Ovary (tissue), 9 donors: Measurements from ENCODE around the gene WNT7B. TPM values are rescaled to one million over a fixed set of nuclear protein-coding genes. Genes with fewer than 3 reads are reported as not detected.

Source experiments
- DNase-seq, 5 donors: peaks; one replicate each; pipeline ENCODE4 v3.0.0-alpha.2; 2019 to 2020
- H3K27ac ChIP-seq, 2 donors: fragments of 200-600 bp; one replicate each; pipeline versions ENCODE4 v1.5.1 to v1.8.0; 2019 to 2022
- H3K27me3 ChIP-seq: fragments of 200-600 bp; one replicate; pipeline ENCODE4 v1.8.0; 2022
- H3K36me3 ChIP-seq: fragments of 200-600 bp; sonication (generic); one replicate; pipeline ENCODE4 v1.5.1; 2019
- H3K4me1 ChIP-seq: one replicate; pipeline ENCODE4 v1.8.1; 2013; ENCODE audit warnings: mild to moderate bottlenecking, moderate library complexity; ENCODE audit not compliant: insufficient read depth
- H3K4me3 ChIP-seq: fragments of 200-600 bp; sonication (generic); one replicate; pipeline ENCODE4 v1.5.1; 2017
- H3K9me3 ChIP-seq, 2 donors: fragments of 200-600 bp in 1 of 2; sonication (generic) in 1 of 2; one replicate each; pipeline versions ENCODE4 v1.5.1 to v1.8.1; 2013 to 2019; ENCODE audit warnings: mild to moderate bottlenecking in 1 of 2, moderate library complexity in 1 of 2
- EP300 ChIP-seq: sonication (generic); formaldehyde crosslinking; IDR thresholded peaks from one replicate; pipeline ENCODE4 v1.6.1; 2017; ENCODE audit warnings: antibody characterized with exemption
- POLR2A ChIP-seq: fragments of 450-650 bp; IDR thresholded peaks from one replicate; pipeline ENCODE4 v1.6.1; 2017; ENCODE audit warnings: antibody characterized with exemption, mild to moderate bottlenecking, moderate library complexity
- WGBS, 3 donors: extraction: QIAGEN DNeasy Blood & Tissue Kit in 1 of 3; methylation state at CpG; one replicate each; pipeline versions ENCODE4 v1.1.5 to v1.1.7; 2013 to 2017; 5-methylcytosine and 5-hydroxymethylcytosine counted together
- intact Hi-C, 4 donors: fragments of 100-400 bp; cut with DNase I; formaldehyde crosslinking; loops; one replicate each; pipeline versions ENCODE4 v1.11.0 to v1.15.1; 2022 to 2023
- polyA plus RNA-seq, 2 donors: library from polyadenylated mRNA; stranded (reverse); fragments of 200-250 nt in 1 of 2; fragments of 350-450 nt in 1 of 2; fragmentation: Illumina TruSeq in 1 of 2; extraction: RNeasy Lipid Tissue Mini Kit (QIAGEN cat#74804) in 1 of 2; gene quantifications; one replicate each; pipeline ENCODE4 v1.2.3, GENCODE V29; 2013 to 2014
- total RNA-seq, 7 donors: library from RNA; depleted of rRNA in 2 of 7; stranded (reverse); fragments of >200 nt in 2 of 7; fragmentation: NEBNext Ultra II Directional in 3 of 7; extraction: Animal tissue kit (Norgen Biotek cat#: 25700) in 3 of 7; gene quantifications; one replicate each; pipeline versions ENCODE4 v1.1.0 to v1.2.4, GENCODE V29; 2016 to 2023
- TF ChIP-seq, protein P1 (sequence below), 3 donors: fragments of 450-650 bp in 2 of 3; fragments of 200-600 bp in 1 of 3; IDR thresholded peaks; one replicate each; pipeline versions ENCODE4 v1.5.1 to v1.8.0; 2016 to 2022; ENCODE audit warnings: antibody characterized with exemption in 3 of 3, mild to moderate bottlenecking in 1 of 3
- donor health status: DM: no; HTN: no; CAD: no; lungs with moderate emphysema.
- donor health status: DM: no; HTN: no; CAD: no.
- donor health status: Bipolar disorder and iron deficiency.
- donor health status: DM: yes; HTN: yes; CAD: no.
- donor health status: DM: no; HTN: no; CAD: no.
- donor health status: DM: yes; HTN: yes; CAD: no.

The WNT7B gene
- total and polyA plus RNA-seq, 9 donors, result 0.22 to 2.5 (median 0.59) TPM; not detected in 5

DNA sequence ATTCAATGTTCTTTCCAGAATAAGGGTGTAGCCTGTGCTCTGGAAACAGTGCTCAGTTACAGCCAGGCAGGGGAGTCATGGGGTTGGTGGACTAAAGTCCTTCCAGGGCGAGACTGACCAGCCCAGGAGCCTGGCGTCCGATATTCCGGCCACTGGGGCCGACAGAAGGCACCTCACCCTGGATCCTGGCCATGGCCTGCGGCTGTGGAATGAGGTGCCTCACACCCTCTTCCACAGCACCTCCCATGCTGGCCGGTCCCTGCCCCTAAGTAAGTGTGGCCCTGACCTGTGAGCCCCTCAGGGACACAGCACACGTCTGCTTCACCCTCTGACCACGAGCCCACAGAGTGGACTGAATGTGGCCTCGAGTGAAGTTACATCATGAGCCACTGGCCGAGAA is 50.5 kb downstream of the WNT7B start:
- TF ChIP-seq POLR2A (no peak), EP300 (no peak)
- TF ChIP-seq, protein P1, sequence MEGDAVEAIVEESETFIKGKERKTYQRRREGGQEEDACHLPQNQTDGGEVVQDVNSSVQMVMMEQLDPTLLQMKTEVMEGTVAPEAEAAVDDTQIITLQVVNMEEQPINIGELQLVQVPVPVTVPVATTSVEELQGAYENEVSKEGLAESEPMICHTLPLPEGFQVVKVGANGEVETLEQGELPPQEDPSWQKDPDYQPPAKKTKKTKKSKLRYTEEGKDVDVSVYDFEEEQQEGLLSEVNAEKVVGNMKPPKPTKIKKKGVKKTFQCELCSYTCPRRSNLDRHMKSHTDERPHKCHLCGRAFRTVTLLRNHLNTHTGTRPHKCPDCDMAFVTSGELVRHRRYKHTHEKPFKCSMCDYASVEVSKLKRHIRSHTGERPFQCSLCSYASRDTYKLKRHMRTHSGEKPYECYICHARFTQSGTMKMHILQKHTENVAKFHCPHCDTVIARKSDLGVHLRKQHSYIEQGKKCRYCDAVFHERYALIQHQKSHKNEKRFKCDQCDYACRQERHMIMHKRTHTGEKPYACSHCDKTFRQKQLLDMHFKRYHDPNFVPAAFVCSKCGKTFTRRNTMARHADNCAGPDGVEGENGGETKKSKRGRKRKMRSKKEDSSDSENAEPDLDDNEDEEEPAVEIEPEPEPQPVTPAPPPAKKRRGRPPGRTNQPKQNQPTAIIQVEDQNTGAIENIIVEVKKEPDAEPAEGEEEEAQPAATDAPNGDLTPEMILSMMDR (IDR thresholded peaks at IDR 0.05), result no peak
- WGBS, 3 donors, result 86 to 88% (median 86%) methylated on average over 11 of the region's 11 CpGs
- intact Hi-C loops, result no loop called here

GRCh38 chr22:45925811-45926351 is 51.1 kb downstream of the WNT7B start:
- WGBS, 3 donors, result 85 to 89% (median 85%) methylated on average over 16 of the region's 16 CpGs
- TF ChIP-seq EP300, result no peak
- TF ChIP-seq POLR2A, result no peak
- TF ChIP-seq, protein P1 (IDR thresholded peaks at IDR 0.05), result no peak
- intact Hi-C loops, result no loop called here
- Histone ChIP-seq H3K4me1 (no peaks in the 10 kb centered on the region), H3K36me3 (no peaks in the 10 kb centered on the region), H3K4me3 (no peak overlapping the region), H3K27ac (no peak overlapping the region), H3K9me3 (no peaks in the 10 kb centered on the region), H3K27me3 (no peaks in the 10 kb centered on the region)
- DNase-seq, result no peak

More for the DNA sequence above, 50.5 kb downstream of the WNT7B start:
- no peaks in the 10 kb centered on the region for H3K9me3 ChIP-seq
- DNase-seq, result no peak
- no peak overlapping the region for H3K27ac ChIP-seq
- H3K4me1 ChIP-seq, result no peaks in the 10 kb centered on the region
- H3K4me3 ChIP-seq, result no peak overlapping the region
- H3K36me3 ChIP-seq, result no peaks in the 10 kb centered on the region
- no peaks in the 10 kb centered on the region for H3K27me3 ChIP-seq

DNA sequence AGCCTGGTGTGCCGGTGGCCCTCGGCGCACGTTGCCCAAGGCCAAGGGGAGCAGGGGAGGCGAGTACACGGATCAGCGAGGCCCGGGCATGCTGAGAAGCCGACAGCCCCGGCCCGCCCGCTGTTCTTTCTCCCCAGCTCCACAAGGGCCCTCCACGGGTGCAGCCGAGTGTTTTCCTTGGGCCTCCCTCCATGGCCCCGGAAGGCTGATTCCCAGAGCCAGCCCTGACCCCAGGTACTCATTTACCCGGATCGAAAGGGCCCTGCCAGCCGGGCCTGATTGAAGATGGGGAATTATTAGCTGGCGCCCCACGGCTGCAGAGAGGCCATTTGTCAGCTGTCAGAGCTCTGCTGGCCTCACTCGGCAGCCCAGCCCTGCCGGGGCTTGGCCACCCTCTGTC is 53.1 kb downstream of the WNT7B start:
- Histone ChIP-seq H3K4me3 (no peak overlapping the region), H3K9me3 (no peaks in the 10 kb centered on the region), H3K27ac (no peak overlapping the region), H3K36me3 (no peaks in the 10 kb centered on the region), H3K27me3 (no peaks in the 10 kb centered on the region), H3K4me1 (no peaks in the 10 kb centered on the region)
- no peak for DNase-seq
- intact Hi-C loops, result no loop called here
- 31 to 38% (median 32%) methylated on average over 22 of the region's 22 CpGs for WGBS, 3 donors
- TF ChIP-seq POLR2A (no peak), EP300 (no peak)
- TF ChIP-seq, protein P1 (IDR thresholded peaks at IDR 0.05), result no peak

- no peaks in the 10 kb centered on the region for H3K4me1 ChIP-seq
- H3K9me3 ChIP-seq, result no peaks in the 10 kb centered on the region
- no peak overlapping the region for H3K4me3 ChIP-seq
- H3K36me3 ChIP-seq, result no peaks in the 10 kb centered on the region
- WGBS, 3 donors, result 93 to 98% (median 94%) methylated on average over 9 of the region's 9 CpGs
- H3K27me3 ChIP-seq, result no peaks in the 10 kb centered on the region
- TF ChIP-seq POLR2A, result no peak
- TF ChIP-seq EP300, result no peak
- TF ChIP-seq, protein P1 (IDR thresholded peaks at IDR 0.05), result no peak
- H3K27ac ChIP-seq, result no peak overlapping the region
- intact Hi-C loops, result no loop called here
- no peak for DNase-seq
These were observed 53.8 kb downstream of the WNT7B start for GRCh38 chr22:45923212-45923611.
